K562 (cell line): ENCODE results near the gene B3GAT1. TPM values are rescaled to one million over a fixed set of nuclear protein-coding genes. Genes with fewer than 3 reads are reported as not detected.

Experiments used
- ATAC-seq: fragments of 200-7000 bp; cut with Tn5 transposase; 3 replicates; pipeline ENCODE4 v1.9.1; 2020; ENCODE audit warnings: moderate library complexity
- BruUV-seq: library from RNA; stranded (reverse); fragments of 400-500 nt; replicated peaks from 2 replicates; lab custom pipeline; 2021; lab: Mats Ljungman, UMichigan
- CTCF ChIA-PET: fragments of 300-600 bp; formaldehyde crosslinking; extraction: SDS; loops from one replicate; lab custom pipeline; 2021; ENCODE audit warnings: low intra/inter-chr PET ratio; lab: Yijun Ruan, JAX
- POLR2A ChIA-PET: fragments of 300-600, 350-650 bp; sonication (Branson Sonifier 250); formaldehyde crosslinking; extraction: SDS; loops from one replicate; lab custom pipeline; 2021; ENCODE audit warnings: antibody characterized with exemption, inconsistent platforms; lab: Yijun Ruan, JAX
- DNase-seq, 4 experiments: peaks; one replicate each; pipeline versions ENCODE4 v3.0.0 to v3.0.0-alpha.2; 2011 to 2018; ENCODE audit warnings: low spot score in 3 of 4, mixed read lengths in 3 of 4; ENCODE audit errors: extremely low read depth in 1 of 4
- FAIRE-seq: peaks from 2 replicates; lab custom pipeline; 2011; peaks lifted over from hg19 to GRCh38; lab: Jason Lieb, UNC
- H2AFZ ChIP-seq: 2 replicates; pipeline ENCODE4 v1.6.0; 2011; ENCODE audit warnings: low read depth, low read length, control low read depth, inconsistent platforms
- H3K27ac ChIP-seq: fragments of 200-600 bp; 3 replicates; pipeline ENCODE4 v1.8.0; 2011; ENCODE audit warnings: low read depth, mild to moderate bottlenecking, control low read depth, inconsistent platforms, low read length, moderate library complexity, mixed read lengths; ENCODE audit errors: extremely low read depth
- H3K27me3 ChIP-seq, 2 experiments: fragments of 300-600 bp in 1 of 2; 2 replicates in 1 of 2; 3 replicates in 1 of 2; pipeline versions ENCODE4 v1.6.0 to v1.8.0; 2011; ENCODE audit warnings: inconsistent platforms in 2 of 2, low read length in 2 of 2, mild to moderate bottlenecking in 1 of 2, mixed read lengths in 1 of 2, moderate library complexity in 1 of 2; ENCODE audit not compliant: control insufficient read depth in 2 of 2, insufficient read depth in 2 of 2
- H3K36me3 ChIP-seq: fragments of 300-600 bp; 3 replicates; pipeline ENCODE4 v1.8.0; 2011; ENCODE audit warnings: mild to moderate bottlenecking, low read length, inconsistent platforms; ENCODE audit not compliant: control insufficient read depth, insufficient read depth
- H3K4me1 ChIP-seq, 2 experiments: fragments of 200-600 bp in 1 of 2; replicated peaks in 1 of 2; 2 replicates in 1 of 2; 3 replicates in 1 of 2; pipeline versions ENCODE4 v1.5.1 to v1.8.0; 2011; ENCODE audit warnings: inconsistent platforms in 2 of 2, low read length in 2 of 2, mild to moderate bottlenecking in 1 of 2, mixed read lengths in 1 of 2, moderate library complexity in 1 of 2; ENCODE audit not compliant: control insufficient read depth in 2 of 2, insufficient read depth in 2 of 2
- H3K4me2 ChIP-seq: 2 replicates; pipeline ENCODE4 v1.6.1; 2011; ENCODE audit warnings: low read length, control low read depth, inconsistent platforms, mixed read lengths; ENCODE audit not compliant: insufficient read depth
- H3K4me3 ChIP-seq: fragments of 200-600 bp; sonication (generic), shearing (Covaris generic); 2 replicates; pipeline ENCODE4 v1.5.1; 2016; ENCODE audit warnings: control low read depth, inconsistent platforms
- H3K79me2 ChIP-seq: fragments of 200-600 bp; 3 replicates; pipeline ENCODE4 v1.8.0; 2011; ENCODE audit warnings: low read length, inconsistent platforms; ENCODE audit not compliant: control insufficient read depth, insufficient read depth
- H3K9ac ChIP-seq, 2 experiments: 2 replicates each; pipeline versions ENCODE4 v1.6.0 to v1.6.1; 2011; ENCODE audit warnings: low read depth in 2 of 2, low read length in 2 of 2, control low read depth in 1 of 2, inconsistent platforms in 1 of 2, mild to moderate bottlenecking in 1 of 2, mixed read lengths in 1 of 2; ENCODE audit not compliant: insufficient read depth in 1 of 2
- H3K9me1 ChIP-seq: one replicate; pipeline ENCODE4 v1.6.0; 2011; ENCODE audit warnings: inconsistent platforms, mild to moderate bottlenecking, low read length, moderate library complexity; ENCODE audit not compliant: control insufficient read depth, insufficient read depth
- H3K9me3 ChIP-seq: replicated peaks from 2 replicates; pipeline ENCODE4 v1.5.1; 2011; ENCODE audit warnings: low read depth, low read length, inconsistent platforms; ENCODE audit not compliant: control insufficient read depth, insufficient read depth
- H4K20me1 ChIP-seq: replicated peaks from 2 replicates; pipeline ENCODE4 v1.6.1; 2011; ENCODE audit warnings: low read length, inconsistent platforms, mixed read lengths; ENCODE audit not compliant: control insufficient read depth, insufficient read depth
- ATF1 ChIP-seq, 2 experiments: fragments of 450-650 bp in 1 of 2; IDR thresholded peaks; 2 replicates each; pipeline ENCODE4 v1.6.1; 2016; ENCODE audit warnings: missing compliant biosample characterization in 1 of 2, missing genetic modification characterization in 1 of 2
- CTCF ChIP-seq, 3 experiments: IDR thresholded peaks in 2 of 3; conservative IDR thresholded peaks in 1 of 3; 2 replicates each; pipeline ENCODE4 v1.5.1; 2011 to 2012; ENCODE audit warnings: low read length in 3 of 3, mild to moderate bottlenecking in 3 of 3, control low read depth in 2 of 3, improper control_type of control experiment in 1 of 3, inconsistent platforms in 1 of 3, low read depth in 1 of 3, mixed read lengths in 1 of 3, moderate library complexity in 1 of 3; ENCODE audit not compliant: insufficient read depth in 2 of 3
- DNMT1 ChIP-seq: fragments of 450-650 bp; IDR thresholded peaks from 2 replicates; pipeline ENCODE4 v1.6.1; 2016; ENCODE audit warnings: antibody characterized with exemption, mild to moderate bottlenecking
- MCM2 ChIP-seq: fragments of 450-650 bp; IDR thresholded peaks from 2 replicates; pipeline ENCODE4 v1.6.1; 2017; ENCODE audit warnings: low read depth, mild to moderate bottlenecking
- PHF21A ChIP-seq: fragments of 450-650 bp; IDR thresholded peaks from 2 replicates; pipeline ENCODE4 v1.6.1; 2017; ENCODE audit warnings: low read depth, borderline replicate concordance
- POLR2AphosphoS2 ChIP-seq: IDR thresholded peaks from 2 replicates; pipeline ENCODE4 v1.6.1; 2012; ENCODE audit warnings: low read length, improper control_type of control experiment
- POU5F1 ChIP-seq: fragments of 150-350 bp; IDR thresholded peaks from 2 replicates; pipeline ENCODE4 v1.6.1; 2014; ENCODE audit warnings: borderline replicate concordance, low read length, low read depth, mild to moderate bottlenecking; ENCODE audit not compliant: partially characterized antibody
- RNF2 ChIP-seq: sonication (generic); IDR thresholded peaks from 2 replicates; pipeline ENCODE4 v1.6.1; 2016
- STAT5A ChIP-seq: IDR thresholded peaks from 2 replicates; pipeline ENCODE4 v1.6.1; 2012; ENCODE audit warnings: low read length, inconsistent platforms, borderline replicate concordance
- THRAP3 ChIP-seq: fragments of 450-650 bp; IDR thresholded peaks from 2 replicates; pipeline ENCODE4 v1.6.1; 2016; ENCODE audit warnings: mild to moderate bottlenecking, inconsistent platforms, borderline replicate concordance
- U2AF1 ChIP-seq: fragments of 200-400 bp; formaldehyde crosslinking; optimal IDR thresholded peaks from 2 replicates; pipeline ENCODE3; 2017; ENCODE audit warnings: mild to moderate bottlenecking, low read depth, low read length, moderate library complexity
- U2AF2 ChIP-seq: fragments of 200-400 bp; formaldehyde crosslinking; optimal IDR thresholded peaks from 2 replicates; pipeline ENCODE3; 2017; ENCODE audit warnings: low read depth, mild to moderate bottlenecking, low read length
- ZNF280B ChIP-seq: fragments of 250-450 bp; sonication (Bioruptor Pico); IDR thresholded peaks from 2 replicates; pipeline ENCODE4 v1.5.1; 2021; ENCODE audit warnings: mild to moderate bottlenecking
- ZNF583 ChIP-seq: fragments of 250-450 bp; sonication (Bioruptor Pico); IDR thresholded peaks from 2 replicates; pipeline ENCODE4 v1.4.0; 2020
- WGBS: fragments of 100-300 bp; shearing (Covaris generic); methylation state at CpG from one replicate; pipeline ENCODE4 v1.1.6; 2016; ENCODE audit warnings: low coverage, mixed read lengths; ENCODE audit not compliant: insufficient coverage; ENCODE audit errors: missing lambda C conversion rate; 5-methylcytosine and 5-hydroxymethylcytosine counted together
- in situ Hi-C: fragments of 300-500 bp; cut with MboI; formaldehyde crosslinking; loops from 4 replicates; pipeline ENCODE4 v1.15.0; 2018; ENCODE audit warnings: inconsistent platforms, mixed read lengths
- intact Hi-C: fragments of 100-400 bp; cut with micrococcal nuclease; formaldehyde crosslinking; loops from 2 replicates; pipeline ENCODE4 v1.14.2; 2022
- polyA plus RNA-seq, 8 experiments: library from polyadenylated mRNA; depleted of rRNA in 4 of 8; stranded (reverse) in 5 of 8; unstranded in 3 of 8; fragments of >200 nt; fragmentation: Nextera tagmentation in 2 of 8; fragmentation: Illumina TruSeq in 1 of 8; extraction: Ambion mirVana in 2 of 8; extraction: Trizol in 1 of 8; gene quantifications; 2 replicates each; pipeline versions ENCODE4 v1.2.1 to v1.2.3, GENCODE V29; 2011 to 2014; ENCODE audit warnings: inconsistent platforms in 1 of 8, missing spikeins in 1 of 8
- total RNA-seq, 7 experiments: library from RNA; depleted of rRNA in 6 of 7; stranded (reverse); fragments of >200 nt in 6 of 7; fragmentation: Illumina TruSeq in 2 of 7; extraction: Trizol in 2 of 7; gene quantifications; 2 replicates each; pipeline versions ENCODE4 v1.2.1 to v1.2.3, GENCODE V29; 2011 to 2021; ENCODE audit warnings: low replicate concordance in 1 of 7
- TF ChIP-seq, protein P1 (sequence below): conservative IDR thresholded peaks from 2 replicates; pipeline ENCODE4 v1.6.1; 2011; ENCODE audit warnings: low read depth, mild to moderate bottlenecking, low read length; ENCODE audit not compliant: control insufficient read depth

The B3GAT1 gene
- total and polyA plus RNA-seq, 9 of the 15 experiments (the other 6 are each of a cell fraction or from before 2014, with no cell fraction given), result 0.01 to 0.53 (median 0.14) TPM; not detected in 1

DNA sequence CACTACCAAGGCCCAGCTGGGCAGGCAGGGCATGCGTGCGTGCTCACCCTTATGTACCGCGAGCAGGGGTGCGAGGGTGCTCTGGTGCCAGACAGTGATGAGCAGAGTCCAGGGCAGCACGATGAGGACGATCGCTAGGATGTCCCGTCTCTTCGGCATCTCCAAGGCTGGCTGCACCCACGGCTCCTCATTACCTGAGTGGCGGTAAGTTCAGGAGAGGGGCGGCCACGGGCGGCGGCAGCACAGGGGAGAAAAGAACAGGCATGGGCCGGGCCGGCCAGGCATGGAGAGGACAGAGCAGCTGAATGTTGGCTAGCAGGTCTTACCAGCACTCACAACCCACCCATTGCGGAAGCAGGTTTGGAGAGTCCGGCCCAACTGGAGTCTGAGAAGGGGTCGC, 24.5 kb downstream of the B3GAT1 start (continued):
- TF ChIP-seq DNMT1, result no peak

GRCh38 chr11:134386945-134387344, 25.1 kb downstream of the B3GAT1 start:
- CTCF ChIA-PET, result no interaction called here
- DNase-seq, result no peak
- no peak overlapping the region for H3K4me2 ChIP-seq
- WGBS, result 7% methylated on average over 6 of the region's 6 CpGs
- ATAC-seq, result no peak
- no peak overlapping the region for H3K9ac ChIP-seq
- TF ChIP-seq ZNF583 (CRISPR knock-in tag) (no peak), CTCF (IDR thresholded peaks at IDR 0.05 in 2 of 3, conservative IDR thresholded peaks at IDR 0.05 in 1 of 3; ENCODE audit: insufficient read depth in 2 of 3, low read depth in 1 of 3, low read length in 3 of 3) (no peak), MCM2 (no peak), U2AF1 (no peak), PHF21A (no peak), ATF1 (CRISPR knock-in tag; IDR thresholded peaks at IDR 0.05) (no peak), ATF1 (tag; IDR thresholded peaks at IDR 0.05) (no peak), STAT5A (no peak), ZNF280B (no peak), POU5F1 (no peak), RNF2 (no peak), POLR2AphosphoS2 (no peak), U2AF2 (no peak), THRAP3 (no peak)
- TF ChIP-seq, protein P1, sequence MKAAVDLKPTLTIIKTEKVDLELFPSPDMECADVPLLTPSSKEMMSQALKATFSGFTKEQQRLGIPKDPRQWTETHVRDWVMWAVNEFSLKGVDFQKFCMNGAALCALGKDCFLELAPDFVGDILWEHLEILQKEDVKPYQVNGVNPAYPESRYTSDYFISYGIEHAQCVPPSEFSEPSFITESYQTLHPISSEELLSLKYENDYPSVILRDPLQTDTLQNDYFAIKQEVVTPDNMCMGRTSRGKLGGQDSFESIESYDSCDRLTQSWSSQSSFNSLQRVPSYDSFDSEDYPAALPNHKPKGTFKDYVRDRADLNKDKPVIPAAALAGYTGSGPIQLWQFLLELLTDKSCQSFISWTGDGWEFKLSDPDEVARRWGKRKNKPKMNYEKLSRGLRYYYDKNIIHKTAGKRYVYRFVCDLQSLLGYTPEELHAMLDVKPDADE, result no peak
- H3K36me3 ChIP-seq, result no peaks in the 10 kb centered on the region
- H2AFZ ChIP-seq, result no peak overlapping the region
- intact Hi-C loops (no loop called here), in situ Hi-C loops (no loop called here)
- peaks cover 6% of the 10 kb centered on the region for H3K9me1 ChIP-seq
- no peaks in the 10 kb centered on the region for H3K9me3 ChIP-seq
- FAIRE-seq, result no peak
- H3K27ac ChIP-seq, result no peak overlapping the region
- H3K4me3 ChIP-seq, result no peak overlapping the region
- BruUV-seq, result no TSS peak
- H4K20me1 ChIP-seq, result peaks cover 8% of the 10 kb centered on the region; the same call in 1 of the 2 replicates
- POLR2A ChIA-PET, result interaction anchor here (0.8 kb wide), 1 partner anchor 10 kb away, joined by 3 read pairs; no protein-coding TSS in a partner anchor
- H3K27me3 ChIP-seq, result peaks cover 30 to 81% of the 10 kb centered on the region in 2 experiments
- no peaks in the 10 kb centered on the region for H3K4me1 ChIP-seq
- no peaks in the 10 kb centered on the region for H3K79me2 ChIP-seq
